Mucosa of gallbladder (tissue), 1 donor: ENCODE measurements around the gene DMXL1. TPM values are rescaled to one million over a fixed set of nuclear protein-coding genes. Genes with fewer than 3 reads are reported as not detected.
"Not testable (repeated sequence)": the region's sequence is repeated elsewhere in the genome, so short reads cannot be mapped to it uniquely, and the experiment has no call there.

ENCODE experiments used
- DNase-seq: peaks from one replicate; pipeline ENCODE4 v3.0.0-alpha.2; 2020; ENCODE audit warnings: low spot score
- total RNA-seq: library from RNA; stranded (reverse); gene quantifications from one replicate; pipeline ENCODE4 v1.2.1, GENCODE V29; 2021
- donor health status: DM: no; HTN: no; CAD: no.

DMXL1 gene
- total RNA-seq, 1 donor from 2014 or later: 51.4 TPM

GRCh38 chr5:119063579-119064379 lies 7.1 kb upstream of the DMXL1 start:
- DNase-seq: no peak

DNA sequence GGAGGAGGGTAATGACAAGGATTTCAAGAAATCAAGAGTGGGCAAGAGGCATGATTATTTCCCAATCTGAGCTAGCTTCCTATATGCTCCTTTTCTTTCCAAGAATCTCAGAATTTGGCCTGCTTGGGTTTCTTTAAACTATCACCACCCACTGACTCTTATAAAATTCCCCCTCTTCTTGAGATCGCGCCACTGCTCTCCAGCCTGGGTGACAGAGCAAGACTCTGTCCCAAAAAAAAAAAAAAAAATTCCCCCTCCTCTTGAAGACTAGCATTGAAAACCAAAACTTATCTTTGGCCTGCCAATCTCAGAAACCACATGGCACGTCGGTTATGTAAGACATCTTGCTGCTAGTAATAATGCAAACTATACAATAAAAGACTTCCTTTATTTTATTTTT lies 3.4 kb upstream of the DMXL1 start:
- DNase-seq: no peak

DNA sequence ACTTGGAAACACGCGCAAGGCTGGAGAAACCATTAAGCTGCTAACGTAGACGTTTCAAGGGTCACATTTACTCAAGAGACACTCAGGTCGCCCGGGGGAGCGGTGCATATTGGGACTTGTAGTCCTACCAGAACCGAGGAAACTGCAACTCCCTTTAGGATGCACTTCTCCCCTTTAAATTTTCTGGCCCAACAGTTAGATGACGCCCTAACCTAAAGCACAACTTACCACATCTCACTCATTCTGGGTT lies 384 bp upstream of the DMXL1 start:
- no peak for DNase-seq

GRCh38 chr5:119071561-119071995 lies 691 bp downstream of the DMXL1 start:
- DNase-seq: no peak

- no peak for DNase-seq
Measured at GRCh38 chr5:119072496-119072895, 1.6 kb downstream of the DMXL1 start.

GRCh38 chr5:119073746-119074337 lies 3.0 kb downstream of the DMXL1 start:
- DNase-seq: not testable (repeated sequence)

GRCh38 chr5:119074419-119074818 lies 3.5 kb downstream of the DMXL1 start:
- no peak for DNase-seq

- not testable (repeated sequence) for DNase-seq
Measured at GRCh38 chr5:119075269-119075668, 4.4 kb downstream of the DMXL1 start.

DNA sequence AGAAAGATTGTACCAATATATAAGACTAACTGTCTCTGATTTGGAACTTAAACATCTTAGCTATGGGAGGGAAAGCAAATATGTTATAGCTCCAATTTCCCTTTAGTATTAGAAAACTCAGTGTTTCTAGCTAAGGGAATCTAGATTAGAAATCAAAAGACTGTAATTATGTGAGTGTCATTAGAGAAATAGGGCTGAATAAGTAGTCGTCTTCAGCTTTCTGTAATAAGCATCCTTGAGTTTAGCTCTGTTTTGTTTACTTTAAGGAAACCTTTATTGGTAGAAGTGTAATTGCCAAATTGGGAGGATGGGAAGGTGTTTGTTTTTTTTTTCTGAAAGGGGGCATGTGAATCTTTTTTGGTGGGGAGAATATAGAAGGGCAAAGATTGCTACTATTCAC lies 5.2 kb downstream of the DMXL1 start:
- DNase-seq: no peak

DNA sequence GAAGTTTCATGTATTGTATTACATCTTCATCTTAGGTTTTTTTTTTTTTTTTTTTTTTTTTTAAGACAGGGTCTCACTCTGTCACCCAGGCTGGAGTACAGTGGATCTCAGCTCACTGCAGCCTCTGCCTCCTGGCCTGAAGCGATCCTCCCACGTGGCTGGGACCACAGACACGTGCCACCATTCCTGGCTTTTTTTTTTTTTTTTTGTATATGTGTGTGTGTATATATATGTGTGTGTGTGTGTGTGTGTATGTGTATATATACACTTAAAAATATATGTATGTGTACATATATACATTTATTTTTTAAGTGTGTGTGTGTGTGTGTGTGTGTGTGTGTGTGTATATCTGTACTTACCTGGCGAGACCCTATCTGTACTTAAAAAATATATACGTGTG lies 6.6 kb downstream of the DMXL1 start:
- DNase-seq: no peak

DNA sequence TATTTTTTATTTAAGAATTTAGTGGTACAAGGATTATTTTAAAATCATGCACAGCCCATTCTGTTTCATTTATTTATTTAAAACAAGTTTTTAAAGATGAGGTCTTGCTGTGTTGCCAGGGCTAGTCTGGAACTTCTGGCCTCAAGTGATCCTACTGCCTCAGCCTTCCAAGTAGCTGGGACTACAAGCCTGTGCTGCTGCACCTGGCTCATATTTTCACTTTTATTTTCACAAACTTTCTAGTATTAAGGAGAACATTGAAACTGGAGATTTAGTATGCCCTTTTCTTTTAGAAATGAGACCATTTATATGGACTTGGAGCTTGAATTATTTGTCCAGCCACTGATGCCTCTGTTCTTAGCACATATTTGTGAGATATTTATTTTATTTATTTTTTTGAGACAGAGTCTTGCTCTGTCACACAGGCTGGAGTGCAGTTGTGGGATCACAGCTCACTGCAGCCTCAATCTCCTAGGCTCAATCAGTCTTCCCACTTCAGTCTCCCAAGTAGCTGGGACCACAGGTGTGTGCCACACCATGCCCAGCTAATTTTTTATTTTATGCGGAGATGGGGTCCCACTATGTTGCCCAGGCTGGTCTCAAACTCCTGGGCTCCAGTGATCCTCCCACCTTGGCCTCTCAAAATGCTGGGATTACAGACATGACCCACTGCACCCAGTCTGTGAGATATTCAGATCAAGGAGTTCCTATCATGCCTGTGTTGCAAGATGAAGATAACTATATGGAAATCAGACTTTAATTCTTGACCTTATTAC lies 7.4 kb downstream of the DMXL1 start:
- DNase-seq: no peak

DNA sequence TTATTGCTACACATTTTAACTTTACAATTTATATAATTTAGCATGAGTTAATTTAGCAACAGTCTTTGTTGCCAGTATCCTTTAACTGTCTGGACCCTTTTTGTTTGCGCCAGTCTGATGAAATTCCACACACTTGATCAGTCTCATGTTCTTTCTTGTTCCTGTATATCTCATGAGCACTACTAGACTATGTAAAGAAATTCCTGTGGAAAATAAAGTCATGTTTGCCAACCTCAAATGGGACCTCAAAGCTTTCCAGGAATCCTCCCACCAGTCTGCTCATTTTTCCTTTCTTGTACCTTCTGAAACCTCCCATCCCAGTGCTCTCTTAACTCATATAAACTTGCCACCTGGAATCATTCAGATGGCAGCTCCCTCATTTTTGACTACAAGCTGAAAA lies 8.0 kb downstream of the DMXL1 start:
- DNase-seq: no peak

- DNase-seq: no peak
Measured at GRCh38 chr5:119079318-119079921, 8.5 kb downstream of the DMXL1 start.

DNA sequence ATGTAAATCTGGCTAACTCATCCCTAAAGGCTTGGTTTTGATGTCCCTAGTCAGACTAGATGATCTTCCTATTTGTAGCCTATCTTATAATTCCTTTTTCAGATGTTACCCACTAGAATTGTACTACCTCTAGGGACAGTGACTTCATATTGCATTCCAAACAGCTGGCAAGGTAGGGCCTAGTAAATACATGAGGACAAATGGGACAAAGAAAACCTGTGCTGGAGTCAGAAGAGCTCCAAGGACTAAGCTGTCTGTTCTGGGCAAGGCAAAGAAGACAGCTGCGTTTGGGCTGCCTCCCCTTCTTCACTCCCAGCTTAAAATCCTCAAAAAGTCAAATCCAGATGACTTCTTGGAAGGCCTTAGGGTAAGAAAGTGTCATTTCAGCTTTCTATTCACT lies 10.0 kb downstream of the DMXL1 start:
- no peak for DNase-seq

DNA sequence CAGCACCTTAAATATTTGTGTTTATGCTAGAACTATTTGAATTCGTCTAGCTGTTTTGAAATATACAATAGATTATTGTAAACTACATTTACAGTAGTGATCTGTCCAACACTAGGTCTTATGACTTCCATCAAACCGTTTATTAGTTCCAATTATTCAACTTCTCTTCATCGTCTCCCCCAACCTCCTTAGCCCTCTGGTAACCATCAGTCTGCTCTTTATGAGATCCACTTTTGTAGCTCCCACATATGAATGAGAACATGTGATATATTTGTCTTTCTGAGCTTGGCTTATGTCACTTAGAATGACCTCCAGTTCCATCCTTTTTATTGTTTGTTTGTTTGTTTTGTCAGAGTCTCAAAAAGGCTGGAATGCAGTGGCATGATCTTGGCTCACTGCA lies 11.8 kb downstream of the DMXL1 start:
- DNase-seq: no peak

DNA sequence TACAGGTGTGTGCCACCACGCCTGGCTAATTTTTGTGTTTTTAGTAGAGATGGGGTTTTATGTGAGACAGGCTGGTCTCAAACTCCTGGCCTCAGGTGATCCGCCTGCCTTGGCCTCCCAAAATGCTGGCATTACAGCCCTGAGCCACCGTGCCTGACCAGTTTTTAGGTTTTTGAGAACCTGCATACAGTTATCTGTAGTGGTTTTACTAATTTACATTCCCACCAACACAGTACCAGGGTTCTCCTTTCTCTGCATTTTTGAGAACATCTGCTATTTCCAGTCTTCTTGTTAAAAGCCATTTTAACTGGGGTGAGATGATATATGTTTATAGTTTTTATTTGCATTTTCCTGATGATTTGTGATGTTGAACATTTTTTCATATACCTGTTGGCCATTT lies 12.8 kb downstream of the DMXL1 start:
- DNase-seq: no peak

DNA sequence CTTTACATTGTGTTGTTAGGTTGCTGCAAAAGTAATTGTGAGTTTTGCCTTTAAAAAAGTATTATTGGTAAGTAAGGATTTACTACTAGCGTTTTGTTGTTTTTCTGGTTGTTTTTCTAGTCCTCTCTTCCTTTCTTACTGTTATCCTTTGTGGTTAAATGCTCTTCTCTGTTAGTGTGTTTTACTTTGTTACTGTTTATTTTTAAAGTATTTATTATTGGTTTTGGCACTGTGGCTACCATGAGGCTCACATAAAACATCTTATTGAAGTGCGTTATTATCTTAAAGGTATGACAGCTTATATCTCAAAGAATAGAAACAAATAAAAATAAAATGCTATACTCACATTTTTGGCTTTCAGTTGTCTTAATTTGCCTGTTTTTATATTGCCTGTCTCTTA lies 17.6 kb downstream of the DMXL1 start:
- DNase-seq: no peak

DNA sequence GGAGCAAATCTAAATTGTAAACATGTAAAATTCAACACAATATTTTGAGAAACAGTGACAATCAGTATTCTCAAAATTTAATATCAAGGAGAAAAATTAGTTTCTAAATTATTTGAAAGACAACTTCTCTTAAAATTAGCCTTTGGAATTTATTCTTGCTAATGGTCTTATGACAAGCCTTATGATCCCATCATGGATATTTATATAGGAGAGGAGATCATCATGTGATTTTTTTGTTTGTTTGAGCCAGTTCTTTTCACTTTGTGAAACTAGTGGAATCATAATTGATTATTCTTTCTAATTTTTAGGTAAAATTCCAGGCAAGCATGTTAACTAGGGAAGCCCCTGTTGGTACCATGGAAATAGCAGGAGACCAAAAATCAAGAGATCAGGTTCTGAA lies 24.7 kb downstream of the DMXL1 start:
- DNase-seq: no peak

GRCh38 chr5:119105971-119106370 lies 35.1 kb downstream of the DMXL1 start:
- DNase-seq: no peak

GRCh38 chr5:119112151-119112550 lies 41.3 kb downstream of the DMXL1 start:
- no peak for DNase-seq

DNA sequence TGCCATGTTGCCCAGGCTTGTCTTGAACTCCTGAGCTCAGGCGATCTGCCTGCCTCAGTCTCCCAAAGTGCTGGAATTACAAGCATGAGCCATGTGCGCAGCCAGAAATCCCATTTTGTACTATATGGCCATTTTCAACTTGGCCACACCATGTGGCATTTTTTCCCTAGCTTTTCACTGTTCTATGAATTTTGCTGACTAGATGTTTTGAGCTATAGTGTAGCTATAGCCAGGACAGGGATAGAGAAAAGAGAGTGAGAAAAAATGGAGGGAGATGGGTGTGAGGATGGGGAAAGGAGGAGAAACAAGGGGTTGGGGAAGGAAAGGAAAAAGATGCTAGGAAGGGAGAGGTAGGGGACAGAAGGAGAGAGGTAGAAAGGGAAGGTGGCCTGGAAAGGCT lies 46.4 kb downstream of the DMXL1 start:
- DNase-seq: no peak

GRCh38 chr5:119118000-119118399 lies 47.1 kb downstream of the DMXL1 start:
- DNase-seq: no peak

DNA sequence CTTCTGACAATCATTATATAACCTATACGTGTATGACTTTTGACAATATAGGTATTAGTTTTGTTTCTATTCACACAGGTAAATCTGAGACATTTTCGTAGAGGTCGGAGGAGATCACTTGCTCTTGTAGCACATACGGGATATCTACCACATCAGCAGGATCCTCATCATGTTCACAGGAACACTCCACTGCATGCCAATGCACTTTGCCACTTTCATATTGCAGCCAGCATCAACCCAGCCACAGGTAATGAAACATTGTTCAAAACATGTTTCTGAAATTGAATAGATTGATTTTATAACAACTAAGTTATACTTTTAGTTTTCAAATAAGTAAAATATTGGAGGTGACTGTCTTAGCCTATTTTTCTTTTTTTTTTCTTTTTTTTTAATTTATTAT lies 50.0 kb downstream of the DMXL1 start:
- no peak for DNase-seq
